Endothelial cell of umbilical vein (primary cell): ENCODE results near the gene SMIM14.

ENCODE experiments used
- EZH2 ChIP-seq: IDR thresholded peaks from 2 replicates; pipeline ENCODE4 v1.6.1; 2012; ENCODE audit warnings: borderline replicate concordance, low read depth, mild to moderate bottlenecking, moderate library complexity, low read length, inconsistent platforms; ENCODE audit not compliant: severe bottlenecking
- MAX ChIP-seq: IDR thresholded peaks from 2 replicates; pipeline ENCODE4 v1.6.1; 2011; ENCODE audit not compliant: insufficient read depth, insufficient read length
- POLR2A ChIP-seq: IDR thresholded peaks from 2 replicates; pipeline ENCODE4 v1.6.1; 2012; ENCODE audit warnings: low read depth, mild to moderate bottlenecking, control low read depth, low read length
- TF ChIP-seq, protein P1 (sequence below), 2 donors: IDR thresholded peaks; 1 replicate in 1 of 2; 2 replicates in 1 of 2; pipeline ENCODE4 v1.5.1; 2011; ENCODE audit warnings: low read length in 2 of 2, mild to moderate bottlenecking in 2 of 2, moderate library complexity in 2 of 2, control low read depth in 1 of 2, inconsistent platforms in 1 of 2, low read depth in 1 of 2; ENCODE audit not compliant: insufficient read depth in 1 of 2; ENCODE audit errors: extremely low read depth in 1 of 2

- TF ChIP-seq MAX (no peak), POLR2A (no peak), EZH2 (no peak)
- TF ChIP-seq, protein P1, sequence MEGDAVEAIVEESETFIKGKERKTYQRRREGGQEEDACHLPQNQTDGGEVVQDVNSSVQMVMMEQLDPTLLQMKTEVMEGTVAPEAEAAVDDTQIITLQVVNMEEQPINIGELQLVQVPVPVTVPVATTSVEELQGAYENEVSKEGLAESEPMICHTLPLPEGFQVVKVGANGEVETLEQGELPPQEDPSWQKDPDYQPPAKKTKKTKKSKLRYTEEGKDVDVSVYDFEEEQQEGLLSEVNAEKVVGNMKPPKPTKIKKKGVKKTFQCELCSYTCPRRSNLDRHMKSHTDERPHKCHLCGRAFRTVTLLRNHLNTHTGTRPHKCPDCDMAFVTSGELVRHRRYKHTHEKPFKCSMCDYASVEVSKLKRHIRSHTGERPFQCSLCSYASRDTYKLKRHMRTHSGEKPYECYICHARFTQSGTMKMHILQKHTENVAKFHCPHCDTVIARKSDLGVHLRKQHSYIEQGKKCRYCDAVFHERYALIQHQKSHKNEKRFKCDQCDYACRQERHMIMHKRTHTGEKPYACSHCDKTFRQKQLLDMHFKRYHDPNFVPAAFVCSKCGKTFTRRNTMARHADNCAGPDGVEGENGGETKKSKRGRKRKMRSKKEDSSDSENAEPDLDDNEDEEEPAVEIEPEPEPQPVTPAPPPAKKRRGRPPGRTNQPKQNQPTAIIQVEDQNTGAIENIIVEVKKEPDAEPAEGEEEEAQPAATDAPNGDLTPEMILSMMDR (IDR thresholded peaks at IDR 0.05; ENCODE audit: extremely low read depth in 1 of 2, insufficient read depth in 1 of 2, low read depth in 1 of 2, low read length in 2 of 2), result no peak
Observed at GRCh38 chr4:39648213-39648612, 9.5 kb upstream of the SMIM14 start.
